CD4-positive, alpha-beta T cell treated with Interleukin-4 for 1 hour (primary cell): ENCODE measurements around the gene PACSIN1.

Source experiments
- DNase-seq, 2 donors: peaks; one replicate each; pipeline ENCODE4 v3.0.0-alpha.2; 2020 to 2022

Gene PACSIN1

DNA sequence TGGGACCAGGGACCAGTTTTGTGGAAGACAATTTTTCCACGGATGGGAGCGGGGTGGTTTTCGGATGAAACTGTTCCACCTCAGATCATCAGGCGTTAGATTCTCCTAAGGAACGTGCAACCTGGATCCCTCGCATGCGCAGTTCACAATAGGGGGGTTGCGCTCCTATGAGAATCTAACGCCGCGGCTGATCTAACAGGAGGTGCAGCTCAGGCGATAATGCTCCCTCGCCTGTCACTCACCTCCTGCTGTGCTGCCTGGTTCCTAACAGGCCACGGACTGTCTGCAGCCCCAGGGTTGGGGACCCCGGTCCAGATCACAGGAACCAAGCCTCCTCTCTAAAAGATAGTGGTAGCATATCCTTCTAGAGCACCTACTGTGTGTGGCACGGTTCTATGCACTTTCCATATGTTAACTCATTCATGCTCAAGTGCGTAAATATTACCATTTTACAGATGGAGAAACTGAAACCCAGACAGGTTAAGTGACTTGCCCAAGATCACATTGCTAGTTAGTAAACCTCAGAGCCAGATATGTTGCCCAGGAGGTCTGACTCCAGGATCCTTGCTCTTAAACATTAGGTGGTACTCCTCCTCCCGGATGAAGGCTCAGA, 65.0 kb downstream of the PACSIN1 start:
- no peak for DNase-seq

DNA sequence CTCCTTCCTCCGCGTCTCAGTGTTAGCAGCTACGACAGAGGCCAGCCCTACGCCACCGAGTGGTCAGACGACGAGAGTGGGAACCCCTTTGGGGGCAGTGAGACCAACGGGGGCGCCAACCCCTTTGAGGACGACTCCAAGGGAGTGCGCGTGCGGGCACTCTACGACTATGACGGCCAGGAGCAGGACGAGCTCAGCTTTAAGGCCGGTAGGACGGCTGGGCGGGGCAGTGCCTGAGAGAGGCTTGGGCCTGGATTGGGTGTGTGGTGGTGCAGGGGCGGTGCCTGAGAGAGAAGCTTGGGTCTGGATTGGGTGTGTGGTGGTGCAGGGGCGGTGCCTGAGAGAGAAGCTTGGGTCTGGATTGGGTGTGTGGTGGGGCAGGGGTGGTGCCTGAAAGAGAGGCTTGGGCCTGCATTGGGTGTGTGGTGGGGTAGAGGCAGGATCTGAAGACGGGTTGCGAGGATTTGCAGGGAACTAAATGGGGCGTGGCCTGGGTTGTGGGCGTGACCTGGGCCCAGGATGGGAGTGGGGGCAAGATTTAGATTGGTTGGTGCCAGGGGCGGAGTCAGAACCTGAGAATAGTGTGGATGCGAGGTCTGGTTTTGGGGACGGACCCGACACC, 65.8 kb downstream of the PACSIN1 start:
- peak; percentile 24 to 75 for DNase-seq

DNA sequence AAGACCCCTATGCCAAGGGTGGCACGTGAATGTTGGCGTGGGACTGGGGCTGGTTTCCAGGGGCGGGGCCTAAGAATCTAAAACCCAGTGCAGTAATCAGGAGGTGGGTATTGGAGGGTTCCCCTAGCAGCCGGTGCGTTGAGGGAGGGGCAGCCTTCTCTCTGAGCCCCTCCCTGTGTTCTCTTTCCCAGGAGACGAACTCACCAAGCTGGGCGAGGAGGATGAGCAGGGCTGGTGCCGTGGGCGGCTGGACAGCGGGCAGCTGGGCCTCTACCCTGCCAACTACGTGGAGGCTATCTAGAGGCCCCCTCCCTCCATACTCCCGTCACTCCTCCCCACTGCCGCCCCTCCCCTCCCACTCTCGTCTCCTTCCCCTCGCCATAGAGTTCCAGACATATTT, 66.4 kb downstream of the PACSIN1 start:
- no peak for DNase-seq

DNA sequence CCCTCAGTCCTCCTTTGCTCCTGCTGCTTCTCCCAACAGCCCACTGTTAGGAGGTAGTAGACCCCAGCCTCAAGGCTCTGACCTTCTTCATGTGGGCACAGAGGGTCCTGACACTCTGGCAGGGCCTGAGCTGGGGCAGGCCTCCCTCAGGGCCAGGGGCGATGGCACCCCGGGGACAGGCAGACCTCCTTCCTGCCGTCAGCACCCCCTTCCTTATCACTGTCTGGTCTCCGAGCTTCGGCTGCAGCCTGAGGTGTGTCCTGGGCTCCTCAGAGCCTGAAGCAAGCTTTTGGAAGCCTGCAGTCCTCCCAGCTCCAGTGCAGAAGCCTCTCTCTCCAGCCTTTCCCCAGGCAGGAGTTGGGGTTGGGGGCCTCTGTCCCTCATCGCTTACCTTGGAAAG, 68.3 kb downstream of the PACSIN1 start:
- DNase-seq, result no peak

DNA sequence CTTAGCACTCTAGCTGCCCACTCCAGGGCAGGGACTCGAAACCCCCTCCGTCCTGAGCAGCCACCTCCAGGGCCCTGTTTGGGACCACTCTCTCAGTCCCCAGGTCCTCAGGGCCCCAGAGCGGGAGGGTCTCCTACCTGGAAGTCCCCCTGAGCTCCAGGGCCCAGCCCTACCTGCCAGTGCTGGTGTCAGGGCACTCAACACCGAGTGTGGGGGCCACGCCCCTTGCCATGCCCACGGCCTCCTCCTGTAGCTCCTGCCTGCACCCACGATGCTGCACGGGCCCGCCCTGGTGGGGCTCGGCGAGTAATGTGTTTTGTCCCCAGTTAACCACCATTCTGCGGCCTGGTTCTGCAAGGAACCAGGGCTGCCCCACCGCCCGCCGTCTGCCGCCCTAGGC, 68.8 kb downstream of the PACSIN1 start:
- DNase-seq, result no peak

DNA sequence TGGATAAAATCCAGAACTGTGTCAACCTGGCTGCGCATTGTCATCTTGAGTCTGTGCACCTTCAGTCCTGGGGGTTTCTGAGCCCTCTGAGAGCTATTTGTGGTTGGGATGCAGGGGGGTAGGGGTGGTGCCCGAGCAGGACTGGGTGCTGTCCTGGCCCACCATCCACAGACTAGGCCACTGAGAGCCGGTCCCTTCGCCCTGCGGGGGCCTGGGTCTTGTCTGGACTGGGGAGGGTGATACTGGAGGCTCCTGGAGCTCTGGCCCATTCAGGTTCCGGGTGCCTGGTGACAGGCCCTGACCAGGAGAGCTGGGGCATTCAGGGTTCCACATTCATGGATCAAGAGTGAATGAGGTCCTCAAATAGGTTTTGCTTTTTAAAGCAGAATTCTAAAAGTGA, 69.3 kb downstream of the PACSIN1 start:
- no peak for DNase-seq

DNA sequence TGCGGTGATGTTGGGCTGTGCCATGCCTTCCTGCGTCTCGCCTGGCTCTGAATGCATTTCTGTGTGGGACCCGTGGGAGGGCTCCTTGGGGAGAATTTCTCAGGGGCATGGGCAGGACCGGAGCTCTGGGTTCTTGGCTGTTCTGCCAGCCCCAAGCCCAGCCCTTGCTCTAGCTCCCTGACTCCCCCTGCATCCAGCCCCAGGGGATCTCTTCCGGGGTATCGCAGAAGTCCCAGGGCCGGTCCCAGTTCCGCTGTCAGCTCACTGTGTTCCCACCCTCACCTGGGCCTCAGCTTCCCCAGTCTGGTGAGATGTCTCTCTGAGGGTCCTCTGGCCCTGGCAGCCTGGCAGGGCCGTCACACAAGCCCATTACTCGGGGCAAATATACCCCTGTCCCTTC, 69.8 kb downstream of the PACSIN1 start:
- no peak for DNase-seq

DNA sequence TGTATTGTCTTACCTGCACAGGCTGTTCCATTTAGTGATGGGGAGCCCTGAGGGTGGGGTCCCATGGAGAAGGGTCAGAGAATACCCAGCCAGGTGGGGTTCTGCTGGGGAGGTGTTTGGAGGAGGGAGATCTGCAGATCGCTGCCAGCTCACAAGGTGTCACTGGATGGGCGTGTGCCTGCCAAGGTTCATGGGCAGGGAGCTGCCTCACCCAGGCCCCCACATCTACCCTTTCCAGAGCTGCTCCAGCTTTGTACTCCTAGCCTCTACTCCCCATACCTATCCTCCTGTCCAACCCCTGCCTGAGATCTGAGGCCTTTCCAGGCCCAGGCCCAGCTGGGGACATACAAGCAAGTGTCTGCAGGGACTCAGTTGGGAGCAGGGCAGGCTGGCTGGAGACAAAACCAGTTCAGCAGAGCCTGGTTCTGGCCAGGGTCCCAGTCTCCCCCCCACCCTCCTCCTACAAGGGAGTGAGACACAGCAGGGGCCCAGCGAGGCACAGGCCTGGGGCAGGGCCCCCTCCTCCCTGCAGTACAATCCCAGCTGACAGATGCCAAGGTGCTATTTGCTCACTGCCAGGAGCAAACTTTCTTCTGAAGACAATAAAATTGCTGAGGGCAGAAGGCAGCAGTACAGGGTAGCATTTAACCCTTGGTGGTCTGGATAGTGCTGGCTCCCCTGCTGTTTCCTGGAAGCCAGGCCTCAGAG, 70.5 kb downstream of the PACSIN1 start:
- no peak for DNase-seq

DNA sequence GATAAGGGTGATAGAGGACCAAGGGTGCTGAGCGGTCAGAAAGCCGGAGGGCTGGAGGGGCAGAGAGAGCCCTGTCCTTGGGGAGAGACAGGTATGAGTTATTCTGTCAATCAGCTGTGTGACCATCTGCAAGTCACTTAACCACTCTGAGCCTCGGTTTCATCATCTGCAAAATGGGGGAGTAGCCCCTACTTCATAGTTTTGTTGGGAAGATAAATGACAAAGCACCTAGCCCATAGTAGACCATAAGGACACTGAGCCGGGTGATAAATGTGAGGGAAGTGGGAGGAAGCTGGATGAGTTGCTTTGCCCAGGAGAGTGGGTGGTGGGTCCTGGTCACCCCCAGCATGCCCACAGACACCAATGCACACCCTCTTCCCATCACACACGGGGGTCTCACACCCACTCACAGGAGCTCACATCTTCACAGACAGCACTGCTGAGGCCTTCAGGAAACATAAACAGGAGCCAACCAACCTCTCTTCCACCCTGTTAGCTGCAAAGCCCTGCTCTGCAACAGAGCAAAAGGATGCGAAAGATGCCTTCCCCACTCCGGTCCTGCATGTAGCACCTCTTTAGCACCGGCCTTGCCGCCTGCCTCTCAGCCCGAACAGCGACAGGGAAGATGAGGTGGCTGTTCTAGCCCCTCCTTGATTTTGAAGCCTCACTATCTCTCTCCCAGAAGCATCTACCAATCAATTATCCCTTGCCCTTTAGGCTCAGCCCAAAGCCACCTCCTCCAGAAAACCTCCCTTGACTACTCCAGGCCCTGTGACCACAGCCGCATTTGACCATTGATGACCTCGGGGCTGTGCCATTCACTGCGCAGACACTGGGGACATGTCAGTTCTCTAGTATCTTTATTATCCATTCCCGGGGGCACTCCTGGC, 71.3 kb downstream of the PACSIN1 start:
- DNase-seq, result no peak

DNA sequence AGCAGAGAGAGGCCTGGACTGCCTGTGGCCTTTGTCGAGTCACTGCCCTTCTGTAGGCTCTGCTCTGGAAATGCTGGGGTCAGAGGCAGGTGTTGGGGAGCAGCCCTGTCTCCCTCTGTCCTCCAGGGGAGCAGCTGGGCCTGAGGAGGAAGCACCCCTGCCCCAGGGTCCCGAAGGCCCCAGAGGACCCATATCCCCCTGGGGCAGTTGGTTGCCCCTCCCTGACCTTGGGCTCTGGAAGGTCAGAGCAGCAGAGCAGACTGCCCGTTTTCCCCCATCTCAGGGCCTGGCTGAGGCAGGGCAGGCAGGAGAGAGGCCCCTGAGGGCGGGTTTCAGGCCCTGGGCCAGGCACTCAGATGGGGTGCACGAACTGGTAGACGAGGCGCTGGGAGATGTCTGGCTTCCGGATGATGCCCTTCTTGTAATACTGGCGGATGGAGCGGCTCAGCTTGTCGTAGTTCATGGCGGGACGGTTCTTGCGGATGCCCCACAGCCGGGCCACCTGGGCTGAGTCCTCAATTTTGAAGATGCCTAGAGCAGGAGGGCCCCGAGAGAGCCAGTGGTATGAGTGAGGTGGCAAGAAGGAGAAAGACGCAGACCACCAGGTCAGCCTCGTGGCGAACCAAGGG, 72.2 kb downstream of the PACSIN1 start:
- no peak for DNase-seq

DNA sequence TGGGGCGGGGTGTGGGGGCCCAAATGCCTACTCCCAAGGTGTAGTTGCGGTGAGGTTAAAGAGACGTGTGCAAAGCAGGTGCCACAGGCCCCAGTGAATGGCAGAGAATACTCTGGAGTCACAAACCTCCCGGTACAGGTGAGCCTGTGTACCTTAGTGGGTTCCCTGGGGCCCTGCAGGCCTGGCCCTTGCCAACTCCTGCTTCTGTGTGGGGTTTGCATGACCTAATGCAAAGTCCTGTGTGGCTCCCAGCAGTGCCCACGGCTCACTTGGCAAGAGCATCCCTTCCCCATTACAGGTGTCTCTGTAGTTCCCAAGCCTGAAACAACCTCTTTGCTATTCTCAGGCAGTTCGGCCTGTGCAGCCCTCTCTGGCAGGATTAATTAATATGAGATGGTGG, 72.7 kb downstream of the PACSIN1 start:
- DNase-seq, result no peak

DNA sequence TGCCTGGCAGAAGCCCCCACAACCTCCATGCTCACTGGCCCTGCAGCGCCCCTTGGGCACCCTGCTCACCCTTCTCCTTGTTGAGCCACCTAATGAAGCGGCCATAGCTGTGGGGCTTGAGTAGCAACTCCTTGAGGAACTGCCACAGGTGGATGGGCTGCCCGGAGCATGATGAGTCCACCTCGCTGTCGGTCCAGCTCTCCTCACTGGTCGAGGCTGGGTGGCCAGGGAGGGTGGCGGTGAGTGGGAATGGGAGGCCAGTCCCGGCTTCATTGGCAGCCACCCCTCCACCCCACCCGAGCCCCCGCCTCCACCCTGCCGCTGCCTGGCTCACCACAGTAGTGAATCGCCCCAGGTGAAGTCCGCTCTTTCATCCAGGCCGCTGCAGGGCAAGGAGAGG, 73.3 kb downstream of the PACSIN1 start:
- DNase-seq, result no peak

DNA sequence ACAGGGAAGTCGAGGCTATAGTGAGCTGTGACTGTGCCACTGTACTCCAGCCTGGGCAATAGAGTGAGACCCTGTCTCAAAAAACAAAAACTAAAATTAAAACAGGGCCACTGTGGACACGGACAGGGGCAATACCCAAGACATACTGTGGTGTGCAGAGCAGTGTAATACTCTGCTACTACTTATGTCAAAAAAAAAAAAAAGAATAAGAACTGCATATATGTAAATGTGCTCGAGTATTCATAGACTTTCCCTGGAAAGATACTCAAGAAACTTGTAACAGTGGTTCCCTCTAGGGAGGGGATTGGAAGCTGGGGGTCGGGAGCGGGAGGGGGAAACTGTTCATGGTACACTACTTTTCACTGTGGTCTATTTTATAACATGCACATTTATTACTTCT, 74.3 kb downstream of the PACSIN1 start:
- DNase-seq, result no peak

DNA sequence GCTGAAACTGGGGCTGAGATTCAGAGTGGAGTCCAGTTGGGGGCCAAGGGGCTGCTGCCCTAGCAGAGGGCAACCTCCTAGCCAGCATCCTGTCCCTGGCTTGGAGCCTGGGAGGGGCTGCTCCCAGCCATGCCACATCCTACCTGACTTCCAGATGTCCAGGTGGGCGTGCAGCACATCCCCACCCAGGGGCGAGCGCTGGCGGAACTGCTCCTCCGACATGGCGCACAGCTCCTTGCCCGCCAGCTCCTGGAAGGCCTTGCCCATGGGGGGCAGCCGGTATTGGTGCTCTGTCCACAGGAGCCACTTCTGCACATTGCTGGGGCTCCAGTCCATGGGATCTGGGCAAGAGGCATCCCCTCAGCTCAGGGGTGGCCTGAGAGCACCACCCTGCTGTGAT, 75.0 kb downstream of the PACSIN1 start:
- DNase-seq, result no peak

DNA sequence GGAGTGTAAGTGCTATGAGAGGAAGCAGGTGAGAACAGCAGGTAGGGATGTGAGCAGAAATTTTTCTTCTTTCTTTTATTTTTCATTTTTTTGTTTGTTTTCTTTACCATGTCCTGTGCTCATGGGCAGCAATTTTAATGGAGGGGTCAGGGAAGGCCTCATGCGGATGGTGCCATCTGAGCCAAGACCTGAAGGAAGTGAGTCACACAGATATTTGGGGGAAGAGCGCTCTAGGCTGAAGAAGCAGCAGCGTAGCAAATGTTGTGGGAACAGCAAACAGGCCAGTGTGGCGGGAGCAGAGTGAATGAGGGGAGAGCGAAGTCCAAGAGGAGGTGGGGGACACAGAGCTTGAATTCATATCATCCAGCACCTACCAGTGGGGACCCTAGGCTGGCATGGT, 77.5 kb downstream of the PACSIN1 start:
- DNase-seq, result no peak

DNA sequence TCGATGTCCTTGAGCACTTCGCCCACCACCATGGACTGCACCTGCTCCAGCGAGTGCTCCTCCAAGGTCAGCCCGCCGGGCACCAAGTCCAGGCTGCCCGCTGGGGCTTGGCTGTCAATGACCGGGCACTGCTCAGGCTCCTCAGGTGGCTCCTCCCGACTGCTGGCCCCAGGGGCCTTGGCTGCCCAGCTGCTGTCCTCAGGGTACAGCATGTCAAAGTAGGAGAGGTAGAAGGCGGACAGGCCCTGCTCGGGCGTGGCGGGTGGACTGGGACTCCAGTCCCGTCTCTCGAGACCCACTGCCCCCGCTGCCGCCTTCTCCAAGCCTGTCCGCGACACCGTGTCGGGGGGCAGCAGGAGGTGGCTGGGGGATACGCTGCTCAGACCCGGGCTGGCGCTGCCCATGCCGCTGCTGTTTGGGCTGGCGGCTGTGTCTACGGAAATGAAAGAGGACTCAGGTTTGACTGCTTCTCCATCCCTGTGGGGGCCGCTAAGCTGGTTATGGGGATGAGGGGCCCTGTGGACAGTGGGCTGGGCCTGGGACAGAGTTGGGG, 78.3 kb downstream of the PACSIN1 start:
- no peak for DNase-seq

DNA sequence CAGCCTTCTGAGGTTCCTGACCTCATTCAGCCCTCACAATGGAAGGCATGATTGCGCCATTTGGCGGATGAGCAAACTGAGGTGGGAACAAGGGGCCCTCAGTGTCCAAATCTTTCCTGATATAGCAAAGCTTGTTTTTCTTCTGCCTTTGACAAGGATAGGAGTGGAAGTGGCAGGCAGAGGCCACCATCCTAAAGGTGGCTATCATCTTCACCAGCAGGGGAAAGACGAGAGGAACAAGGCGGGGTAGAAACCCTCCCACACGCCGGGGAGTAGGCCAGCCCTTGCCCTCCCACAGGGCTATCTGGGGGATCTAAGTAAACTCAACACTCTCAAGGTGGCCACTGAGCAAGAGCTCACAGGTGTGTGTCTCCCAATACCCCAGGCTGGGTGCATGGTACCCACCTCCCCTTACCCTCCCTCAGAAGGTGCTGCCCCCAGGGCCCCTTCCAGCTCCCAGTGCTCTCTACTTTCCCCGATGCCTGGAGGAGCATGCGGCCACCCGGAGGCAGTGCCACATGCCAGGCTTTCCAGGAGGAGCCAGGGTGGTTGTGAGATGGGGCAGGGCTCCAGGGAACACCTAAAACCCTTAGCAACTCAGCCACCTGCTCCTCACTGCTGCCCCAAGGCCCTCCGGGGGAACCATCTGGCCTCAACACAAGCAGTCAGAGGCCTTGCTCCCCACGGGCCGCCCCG, 79.0 kb downstream of the PACSIN1 start:
- DNase-seq, result no peak

DNA sequence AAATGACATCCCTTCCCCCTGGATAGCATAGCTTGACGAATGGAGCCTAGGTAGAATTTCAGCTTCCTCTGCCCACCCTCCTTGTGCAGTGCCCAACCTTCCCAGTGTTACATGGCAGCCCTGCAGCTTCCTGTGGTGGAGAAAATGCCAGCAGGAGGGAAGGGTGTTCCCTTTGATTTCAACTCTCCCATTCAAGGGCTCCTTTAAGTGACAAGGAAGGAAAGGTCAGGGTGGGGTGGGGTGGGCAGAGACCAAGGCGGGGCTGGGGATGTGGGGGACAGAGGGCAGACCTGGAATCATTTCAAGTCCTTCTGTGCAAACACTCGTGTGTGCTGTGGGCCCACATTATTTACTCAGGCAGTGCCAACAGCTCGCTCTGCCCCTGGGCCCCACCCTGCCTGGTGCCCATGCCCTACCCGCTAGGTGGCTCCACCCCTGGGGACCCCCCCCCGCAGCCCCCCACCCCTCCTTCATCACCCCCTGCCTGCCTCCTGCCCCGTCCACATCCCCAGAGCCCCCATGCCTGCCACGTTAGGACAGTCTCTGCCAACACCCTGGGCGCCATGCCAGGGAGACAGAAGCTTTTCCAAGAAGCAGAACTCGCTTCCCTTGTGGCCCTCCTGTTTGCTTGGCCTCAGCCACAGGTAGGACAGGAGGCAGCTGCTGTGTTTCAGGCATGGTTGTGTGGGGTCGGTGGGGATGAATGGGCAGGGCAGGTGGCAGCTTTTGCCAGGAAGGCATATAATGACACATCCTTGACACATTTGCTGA, 80.9 kb downstream of the PACSIN1 start:
- DNase-seq, result no peak

DNA sequence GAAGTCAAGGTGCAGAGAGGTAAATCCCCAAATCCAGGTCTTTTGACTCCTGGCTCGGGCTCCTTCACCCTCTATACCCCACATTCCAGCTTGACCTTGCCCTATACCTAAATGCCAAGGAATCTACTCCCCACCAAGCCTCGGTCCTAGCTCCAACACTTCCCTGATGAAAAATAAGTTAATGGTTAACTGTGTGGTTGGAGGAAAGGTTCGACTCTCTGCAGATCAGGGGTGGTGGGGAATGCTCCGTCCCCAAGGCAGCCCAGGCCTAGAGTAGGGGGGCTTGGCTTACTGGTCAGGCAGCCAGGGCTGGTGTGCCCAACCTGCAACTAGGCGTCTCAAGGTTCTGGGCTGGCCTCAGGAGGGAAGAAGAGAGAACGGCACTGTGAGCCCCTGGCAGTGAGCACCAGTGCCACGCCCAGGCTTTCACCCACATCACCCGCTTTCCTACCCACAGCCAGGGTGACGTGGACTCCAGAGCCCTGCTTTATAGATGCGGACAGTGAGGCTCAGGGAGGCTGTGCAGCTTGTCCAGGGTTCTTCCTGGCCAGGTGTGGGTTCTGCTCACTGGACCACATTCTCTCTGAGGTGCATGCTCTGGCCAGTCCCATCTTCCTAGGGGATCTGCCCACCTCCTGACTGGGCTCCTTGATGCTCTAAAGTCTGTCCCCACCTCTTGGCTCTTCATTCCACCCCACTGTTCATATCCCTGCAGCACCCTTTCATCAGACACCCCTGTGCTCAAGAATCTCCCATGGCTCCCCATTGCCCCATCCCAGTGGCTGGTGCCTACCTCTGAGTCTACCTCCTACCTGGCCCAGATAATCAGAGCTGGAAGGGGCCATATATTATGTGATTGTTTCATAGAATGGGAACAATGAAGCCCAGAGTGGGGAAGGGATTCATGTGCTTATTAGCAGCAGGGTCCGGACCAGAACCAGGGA, 82.1 kb downstream of the PACSIN1 start:
- no peak for DNase-seq
